Measurements from ENCODE around the gene ITGA4.

- TF ChIP-seq REST (IDR thresholded peaks at IDR 0.05; ENCODE audit: insufficient read depth in 1 of 2, low read depth in 2 of 2, low read length in 2 of 2): no peak
- TF ChIP-seq POLR2AphosphoS5 (IDR thresholded peaks at IDR 0.05; ENCODE audit: low read depth, low read length): no peak
These were observed 17.2 kb downstream of the ITGA4 start for GRCh38 chr2:181474222-181474881.
